Transverse colon (tissue), 4 donors: Measurements from ENCODE around the gene BRS3.

Experiments used
- CTCF ChIP-seq, 5 experiments: fragments of 200-600 bp in 3 of 5; fragments of 450-650 bp in 2 of 5; sonication (generic) in 3 of 5; IDR thresholded peaks; 1 replicate in 2 of 5; 2 replicates in 3 of 5; pipeline ENCODE4 v1.5.1; 2016 to 2017; ENCODE audit warnings: antibody characterized with exemption in 5 of 5, inconsistent platforms in 3 of 5, mild to moderate bottlenecking in 2 of 5, moderate library complexity in 1 of 5
- EP300 ChIP-seq: sonication (generic); formaldehyde crosslinking; IDR thresholded peaks from one replicate; pipeline ENCODE4 v1.6.1; 2017; ENCODE audit warnings: antibody characterized with exemption, low read depth
- POLR2A ChIP-seq: fragments of 450-650 bp; IDR thresholded peaks from one replicate; pipeline ENCODE4 v1.6.1; 2016; ENCODE audit warnings: antibody characterized with exemption, mild to moderate bottlenecking, moderate library complexity
- POLR2AphosphoS5 ChIP-seq, 3 donors: sonication (generic); formaldehyde crosslinking; IDR thresholded peaks; one replicate each; pipeline ENCODE4 v1.6.1; 2016; ENCODE audit warnings: antibody characterized with exemption in 3 of 3

- TF ChIP-seq CTCF (IDR thresholded peaks at IDR 0.05) (no peak), POLR2A (no peak), POLR2AphosphoS5 (IDR thresholded peaks at IDR 0.05) (no peak), EP300 (no peak)
These were observed 7.4 kb upstream of the BRS3 start for GRCh38 chrX:136480383-136480782.
